Common myeloid progenitor, CD34-positive (primary cell): ENCODE measurements around the gene ZER1.
"Not testable (repeated sequence)": the region's sequence is repeated elsewhere in the genome, so short reads cannot be mapped to it uniquely, and the experiment has no call there.

Source experiments
- CTCF ChIA-PET: fragments of 350-600 bp; sonication (Branson Sonifier 250); formaldehyde crosslinking; loops from one replicate; lab custom pipeline; 2021; ENCODE audit warnings: antibody characterized with exemption; lab: Charles Lee
- POLR2A ChIA-PET: fragments of 350-600 bp; sonication (Branson Sonifier 250); formaldehyde crosslinking; loops from one replicate; lab custom pipeline; 2021; ENCODE audit warnings: antibody characterized with exemption; lab: Charles Lee
- DNase-seq, 3 donors: peaks; one replicate each; pipeline versions ENCODE4 v3.0.0 to v3.0.0-alpha.2; 2013
- H3K27ac ChIP-seq, 2 experiments: 1 replicate in 1 of 2; 2 replicates in 1 of 2; pipeline ENCODE4 v1.7.0; 2013; ENCODE audit warnings: inconsistent platforms in 2 of 2, low read length in 2 of 2, mild to moderate bottlenecking in 2 of 2, low read depth in 1 of 2, moderate library complexity in 1 of 2; ENCODE audit not compliant: severe bottlenecking in 2 of 2, insufficient read depth in 1 of 2, poor library complexity in 1 of 2
- H3K27me3 ChIP-seq, 5 experiments: replicated peaks in 2 of 5; 1 replicate in 3 of 5; 2 replicates in 2 of 5; pipeline versions ENCODE4 v1.6.1 to v1.7.0; 2013; ENCODE audit warnings: low read length in 4 of 5, mild to moderate bottlenecking in 2 of 5, moderate library complexity in 2 of 5, inconsistent platforms in 1 of 5; ENCODE audit not compliant: insufficient read depth in 5 of 5, control insufficient read depth in 4 of 5
- H3K36me3 ChIP-seq, 4 experiments: 1 replicate in 2 of 4; 2 replicates in 2 of 4; pipeline versions ENCODE4 v1.6.1 to v1.7.0; 2013; ENCODE audit warnings: low read length in 3 of 4, control low read depth in 1 of 4, mild to moderate bottlenecking in 1 of 4; ENCODE audit not compliant: control insufficient read depth in 4 of 4, insufficient read depth in 4 of 4
- H3K4me1 ChIP-seq, 4 experiments: 1 replicate in 3 of 4; 2 replicates in 1 of 4; pipeline versions ENCODE4 v1.6.1 to v1.7.1; 2013; ENCODE audit warnings: low read length in 3 of 4, mild to moderate bottlenecking in 3 of 4, control low read depth in 1 of 4, inconsistent platforms in 1 of 4, moderate library complexity in 1 of 4; ENCODE audit not compliant: control insufficient read depth in 4 of 4, insufficient read depth in 4 of 4; ENCODE audit errors: control extremely low read depth in 1 of 4
- H3K4me3 ChIP-seq, 7 experiments: 1 replicate in 4 of 7; 2 replicates in 3 of 7; pipeline versions ENCODE4 v1.5.1 to v1.7.0; 2013; ENCODE audit warnings: mild to moderate bottlenecking in 7 of 7, low read length in 6 of 7, moderate library complexity in 6 of 7, inconsistent platforms in 2 of 7, low read depth in 2 of 7, control low read depth in 1 of 7; ENCODE audit not compliant: insufficient read depth in 4 of 7, control insufficient read depth in 1 of 7; ENCODE audit errors: extremely low read depth in 1 of 7
- H3K9me3 ChIP-seq, 5 experiments: 1 replicate in 4 of 5; 2 replicates in 1 of 5; pipeline versions ENCODE4 v1.6.1 to v1.7.1; 2013; ENCODE audit warnings: low read length in 4 of 5, mild to moderate bottlenecking in 2 of 5, inconsistent platforms in 1 of 5, low read depth in 1 of 5, moderate library complexity in 1 of 5; ENCODE audit not compliant: control insufficient read depth in 4 of 5, insufficient read depth in 2 of 5; ENCODE audit errors: control extremely low read depth in 1 of 5
- WGBS: methylation state at CpG from one replicate; pipeline ENCODE4 v1.1.5; 2013; ENCODE audit not compliant: insufficient coverage; 5-methylcytosine and 5-hydroxymethylcytosine counted together

The ZER1 gene

DNA sequence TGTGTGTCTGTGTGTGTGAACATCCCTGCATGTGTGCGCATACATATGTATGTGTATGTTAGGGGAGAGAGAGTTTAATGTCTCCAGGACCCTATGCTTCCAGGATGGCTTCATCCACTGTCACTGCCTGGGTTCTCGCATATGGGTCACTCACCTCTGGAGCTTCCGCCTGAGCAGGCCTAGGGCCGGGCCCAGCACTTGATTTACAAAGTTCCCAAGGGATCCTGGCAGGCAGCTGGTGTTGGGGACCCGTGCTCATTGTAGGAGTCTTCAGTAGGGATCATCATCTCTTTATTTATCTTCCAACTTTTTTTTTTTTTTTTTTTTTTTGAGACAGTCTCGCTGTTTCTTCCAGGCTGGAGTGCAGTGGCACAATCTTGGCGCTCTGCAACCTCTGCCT lies 28.3 kb upstream of the ZER1 start:
- no peak for DNase-seq
- H3K36me3 ChIP-seq: peaks cover 7 to 72% (median 48%) of the 10 kb centered on the region in 4 experiments
- no peak overlapping the region for H3K27ac ChIP-seq
- no peaks in the 10 kb centered on the region for H3K27me3 ChIP-seq
- 98% methylated on average over 7 of the region's 7 CpGs for WGBS
- H3K9me3 ChIP-seq: no peaks in the 10 kb centered on the region
- ChIA-PET CTCF (interaction anchor here (1.5 to 2.0 kb wide), 2 partner anchors 13 to 17 kb away, joined by 3 to 4 read pairs; no protein-coding TSS in a partner anchor), POLR2A (no interaction called here)
- no peaks in the 10 kb centered on the region for H3K4me1 ChIP-seq
- no peak overlapping the region for H3K4me3 ChIP-seq

DNA sequence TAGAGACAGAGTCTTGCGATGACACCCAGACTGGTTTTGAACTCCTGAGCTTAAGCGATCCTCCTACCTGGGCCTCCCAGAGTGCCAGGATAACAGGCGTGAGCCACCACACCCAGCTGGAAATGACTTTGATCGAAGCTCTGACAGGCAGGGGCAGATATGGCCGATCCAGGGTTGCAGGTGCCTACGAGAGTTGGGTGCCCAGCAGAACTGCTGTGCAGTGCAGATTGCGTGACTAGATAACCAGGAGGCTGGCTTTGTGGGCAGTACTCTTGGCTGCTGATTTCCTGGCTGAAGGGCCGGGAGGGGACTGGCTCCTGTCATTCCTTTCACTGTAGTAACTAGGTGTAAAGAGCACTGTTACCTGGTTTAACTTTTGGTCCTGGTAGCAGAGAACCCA lies 27.2 kb upstream of the ZER1 start:
- POLR2A ChIA-PET: interaction anchor here (0.6 kb wide), 1 partner anchor 12 kb away, joined by 3 read pairs; no protein-coding TSS in a partner anchor
- no peak for DNase-seq
- Histone ChIP-seq H3K27ac (no peak overlapping the region), H3K36me3 (peaks cover 7 to 75% (median 50%) of the 10 kb centered on the region in 4 experiments), H3K4me3 (no peak overlapping the region), H3K9me3 (no peaks in the 10 kb centered on the region), H3K4me1 (no peaks in the 10 kb centered on the region), H3K27me3 (no peaks in the 10 kb centered on the region)
- CTCF ChIA-PET: interaction anchor here (0.9 to 1.0 kb wide), 2 partner anchors 14 to 28 kb away, joined by 3 to 4 read pairs; partner anchors contain the start of gene ZER1
- 85% methylated on average over 6 of the region's 8 CpGs for WGBS

DNA sequence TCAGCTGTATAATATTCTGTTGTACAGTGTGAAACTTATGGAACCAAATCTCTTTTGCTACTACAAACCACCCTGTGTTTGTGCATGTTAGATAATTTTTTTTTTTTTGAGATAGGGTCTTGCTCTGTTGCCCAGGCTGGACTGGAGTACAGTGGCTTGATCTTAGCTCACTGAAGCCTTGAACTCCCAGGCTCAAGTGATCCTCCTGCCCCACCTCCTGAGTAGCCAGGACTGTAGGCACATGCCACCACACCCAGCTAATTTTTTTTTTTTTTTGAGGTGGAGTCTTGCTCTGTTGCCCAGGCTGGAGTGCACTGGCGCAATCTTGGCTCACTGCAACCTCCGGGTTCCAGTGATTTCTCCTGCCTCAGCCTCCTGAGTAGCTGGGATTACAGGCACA lies 23.2 kb upstream of the ZER1 start:
- DNase-seq, H3K4me1 ChIP-seq, H3K4me3 ChIP-seq, H3K27ac ChIP-seq, H3K27me3 ChIP-seq, H3K9me3 ChIP-seq: not testable (repeated sequence)
- peaks cover 6 to 79% (median 56%) of the 10 kb centered on the region in 4 experiments for H3K36me3 ChIP-seq
- CTCF ChIA-PET: interaction anchor here (1.0 kb wide), 1 partner anchor 22 kb away, joined by 3 read pairs; no protein-coding TSS in a partner anchor
- POLR2A ChIA-PET: interaction anchor here (1.1 kb wide), 1 partner anchor 13 kb away, joined by 3 read pairs; no protein-coding TSS in a partner anchor
- WGBS: no CpG with 5 or more reads among the region's 2 CpGs

DNA sequence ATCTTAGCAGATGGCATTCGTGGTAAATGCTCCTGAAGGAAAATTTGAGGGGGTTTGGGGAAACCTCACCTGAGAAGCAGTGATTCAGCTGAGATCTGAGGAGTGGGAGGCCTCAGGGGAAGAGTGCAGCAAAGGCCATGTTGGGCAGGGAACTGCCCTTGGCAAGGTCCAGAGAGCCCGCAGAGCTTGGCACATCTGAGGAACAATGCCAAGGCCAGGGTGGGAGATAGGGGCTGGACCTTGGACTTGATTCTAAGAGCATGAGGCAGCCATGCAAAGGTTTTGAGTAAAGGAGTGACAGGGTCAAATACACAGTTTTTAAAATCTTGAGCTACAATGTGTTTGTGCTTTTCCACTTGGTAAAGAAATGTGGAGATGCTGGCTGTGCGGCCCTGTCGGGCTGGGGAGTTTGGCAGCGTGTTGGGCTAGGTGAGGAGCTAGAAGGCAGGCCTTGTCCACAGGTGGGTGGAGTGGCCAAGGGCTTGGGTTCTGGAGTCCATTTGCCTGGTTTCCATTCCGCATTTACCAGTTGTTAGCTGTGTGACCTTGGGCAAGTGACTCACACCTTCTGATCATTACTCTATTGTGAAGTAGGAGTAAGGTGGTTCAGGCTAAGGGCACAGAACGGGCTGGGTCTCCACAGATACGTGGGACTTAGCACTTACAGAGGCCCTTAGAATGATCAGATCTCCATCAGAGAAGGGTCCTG lies 21.4 kb upstream of the ZER1 start:
- Histone ChIP-seq H3K9me3 (no peaks in the 10 kb centered on the region), H3K4me1 (peaks cover 0 to 8% (median 6%) of the 10 kb centered on the region in 4 experiments), H3K36me3 (peaks cover 6 to 67% (median 44%) of the 10 kb centered on the region in 4 experiments), H3K27me3 (no peaks in the 10 kb centered on the region), H3K27ac (no peak overlapping the region), H3K4me3 (no peak overlapping the region)
- ChIA-PET POLR2A (no interaction called here), CTCF (interaction anchor here (0.6 to 2.7 kb wide), 4 partner anchors 14 to 135 kb away, joined by 3 to 7 read pairs (median 4); partner anchors contain the start of gene ENDOG)
- DNase-seq: no peak
- WGBS: 98% methylated on average over 6 of the region's 8 CpGs

DNA sequence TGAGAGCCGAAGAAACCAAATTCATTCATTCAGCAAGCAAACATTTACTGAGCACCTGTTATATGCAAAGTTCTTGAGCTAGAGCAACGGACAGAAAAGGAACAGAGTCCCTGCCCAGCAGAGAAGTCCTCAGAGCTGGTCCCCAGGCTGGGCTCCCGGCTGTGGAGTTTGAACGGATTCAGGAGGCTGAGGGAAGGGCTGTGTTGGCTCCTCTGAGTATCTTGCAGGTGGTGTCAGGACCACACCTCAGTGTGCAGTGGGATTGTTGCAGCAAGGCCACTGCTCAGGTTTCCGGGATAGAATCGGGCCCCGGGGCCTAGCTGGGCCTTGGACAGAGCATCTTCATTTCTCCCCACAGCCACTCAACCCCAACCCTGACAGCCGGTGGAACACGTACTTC lies 20.4 kb upstream of the ZER1 start:
- ChIA-PET CTCF (interaction anchor here (0.6 to 2.7 kb wide), 3 partner anchors 15 to 453 kb away, joined by 3 to 7 read pairs (median 3); no protein-coding TSS in a partner anchor), POLR2A (no interaction called here)
- DNase-seq: no peak
- Histone ChIP-seq H3K4me3 (no peak overlapping the region), H3K27ac (no peak overlapping the region), H3K27me3 (no peaks in the 10 kb centered on the region), H3K9me3 (no peaks in the 10 kb centered on the region), H3K4me1 (peaks cover 3 to 14% (median 12%) of the 10 kb centered on the region in 4 experiments), H3K36me3 (peaks cover 6 to 57% (median 39%) of the 10 kb centered on the region in 4 experiments)
- 97% methylated on average over 9 of the region's 9 CpGs for WGBS

DNA sequence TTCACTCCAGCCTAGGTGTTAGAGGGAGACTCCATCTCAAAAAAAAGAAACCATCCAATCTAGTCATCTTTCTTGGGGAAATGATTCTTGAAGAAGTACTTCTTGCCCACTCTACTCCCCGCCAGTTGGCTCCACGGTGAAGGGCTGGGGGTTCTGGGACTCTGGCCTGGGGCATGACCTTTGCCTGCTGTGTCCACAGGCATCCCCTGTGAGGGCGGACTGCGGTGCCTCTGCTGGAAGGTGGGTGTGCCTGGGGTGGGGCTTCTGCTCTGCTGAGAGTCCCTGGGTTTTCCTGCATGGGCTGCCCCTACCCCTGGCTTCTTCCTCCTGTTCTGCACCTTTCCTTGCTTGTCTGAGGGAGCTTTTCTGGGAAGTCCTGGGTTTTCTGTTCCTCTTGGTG lies 18.8 kb upstream of the ZER1 start:
- Histone ChIP-seq H3K4me3 (no peak overlapping the region), H3K9me3 (no peaks in the 10 kb centered on the region), H3K4me1 (peaks cover 3 to 22% (median 19%) of the 10 kb centered on the region in 4 experiments), H3K36me3 (peaks cover 4 to 48% (median 36%) of the 10 kb centered on the region in 4 experiments), H3K27me3 (no peaks in the 10 kb centered on the region), H3K27ac (no peak overlapping the region)
- WGBS: 100% methylated on average over 4 of the region's 4 CpGs
- ChIA-PET CTCF (interaction anchor here (2.7 to 3.0 kb wide), 2 partner anchors 19 to 28 kb away, joined by 7 to 12 read pairs; partner anchors contain the start of gene ENDOG), POLR2A (no interaction called here)
- no peak for DNase-seq
